Loucy (cell line): ENCODE data around the gene PAAF1.

Source experiments
- EZH2phosphoT487 ChIP-seq: fragments of 200-600 bp; IDR thresholded peaks from 2 replicates; pipeline ENCODE4 v1.6.1; 2018; ENCODE audit warnings: antibody characterized with exemption, mild to moderate bottlenecking, moderate library complexity, borderline replicate concordance
- TF ChIP-seq, protein P1 (sequence below): fragments of 200-600 bp; sonication (generic); conservative IDR thresholded peaks from 2 replicates; pipeline ENCODE4 v1.5.1; 2014; ENCODE audit warnings: mild to moderate bottlenecking, antibody characterized with exemption, low read length

GRCh38 chr11:73940801-73941570 lies 64.2 kb downstream of the PAAF1 start:
- TF ChIP-seq, protein P1, sequence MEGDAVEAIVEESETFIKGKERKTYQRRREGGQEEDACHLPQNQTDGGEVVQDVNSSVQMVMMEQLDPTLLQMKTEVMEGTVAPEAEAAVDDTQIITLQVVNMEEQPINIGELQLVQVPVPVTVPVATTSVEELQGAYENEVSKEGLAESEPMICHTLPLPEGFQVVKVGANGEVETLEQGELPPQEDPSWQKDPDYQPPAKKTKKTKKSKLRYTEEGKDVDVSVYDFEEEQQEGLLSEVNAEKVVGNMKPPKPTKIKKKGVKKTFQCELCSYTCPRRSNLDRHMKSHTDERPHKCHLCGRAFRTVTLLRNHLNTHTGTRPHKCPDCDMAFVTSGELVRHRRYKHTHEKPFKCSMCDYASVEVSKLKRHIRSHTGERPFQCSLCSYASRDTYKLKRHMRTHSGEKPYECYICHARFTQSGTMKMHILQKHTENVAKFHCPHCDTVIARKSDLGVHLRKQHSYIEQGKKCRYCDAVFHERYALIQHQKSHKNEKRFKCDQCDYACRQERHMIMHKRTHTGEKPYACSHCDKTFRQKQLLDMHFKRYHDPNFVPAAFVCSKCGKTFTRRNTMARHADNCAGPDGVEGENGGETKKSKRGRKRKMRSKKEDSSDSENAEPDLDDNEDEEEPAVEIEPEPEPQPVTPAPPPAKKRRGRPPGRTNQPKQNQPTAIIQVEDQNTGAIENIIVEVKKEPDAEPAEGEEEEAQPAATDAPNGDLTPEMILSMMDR = no peak
- TF ChIP-seq EZH2phosphoT487 = no peak
